Retina (tissue), 1 donor: Measurements from ENCODE around the gene GRIN2A.

Experiments
- DNase-seq: peaks from one replicate; pipeline ENCODE4 v3.0.0-alpha.2; 2016

The GRIN2A gene

DNA sequence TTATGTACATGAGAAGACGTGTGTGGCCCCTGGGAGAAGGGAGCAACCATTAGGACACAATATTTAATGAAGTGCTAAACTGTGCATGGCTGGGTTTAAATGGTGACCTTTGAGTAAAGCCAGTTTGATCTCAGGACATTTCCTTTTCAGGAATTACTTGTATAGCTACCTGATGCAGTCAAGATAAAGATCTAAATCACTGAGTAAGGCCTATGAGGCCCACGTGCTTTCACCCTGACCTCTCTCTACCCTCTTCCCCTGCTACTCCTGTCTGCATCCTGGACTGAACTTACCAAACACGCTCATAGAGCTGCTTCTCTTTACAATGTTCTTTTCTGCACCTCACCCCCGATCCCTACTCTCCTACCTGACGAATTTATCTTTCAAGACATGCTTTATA is 98.9 kb downstream of the GRIN2A start:
- no peak for DNase-seq

- peak; percentile 27 for DNase-seq
Observed at GRCh38 chr16:10081201-10081940, 100.9 kb downstream of the GRIN2A start.

DNA sequence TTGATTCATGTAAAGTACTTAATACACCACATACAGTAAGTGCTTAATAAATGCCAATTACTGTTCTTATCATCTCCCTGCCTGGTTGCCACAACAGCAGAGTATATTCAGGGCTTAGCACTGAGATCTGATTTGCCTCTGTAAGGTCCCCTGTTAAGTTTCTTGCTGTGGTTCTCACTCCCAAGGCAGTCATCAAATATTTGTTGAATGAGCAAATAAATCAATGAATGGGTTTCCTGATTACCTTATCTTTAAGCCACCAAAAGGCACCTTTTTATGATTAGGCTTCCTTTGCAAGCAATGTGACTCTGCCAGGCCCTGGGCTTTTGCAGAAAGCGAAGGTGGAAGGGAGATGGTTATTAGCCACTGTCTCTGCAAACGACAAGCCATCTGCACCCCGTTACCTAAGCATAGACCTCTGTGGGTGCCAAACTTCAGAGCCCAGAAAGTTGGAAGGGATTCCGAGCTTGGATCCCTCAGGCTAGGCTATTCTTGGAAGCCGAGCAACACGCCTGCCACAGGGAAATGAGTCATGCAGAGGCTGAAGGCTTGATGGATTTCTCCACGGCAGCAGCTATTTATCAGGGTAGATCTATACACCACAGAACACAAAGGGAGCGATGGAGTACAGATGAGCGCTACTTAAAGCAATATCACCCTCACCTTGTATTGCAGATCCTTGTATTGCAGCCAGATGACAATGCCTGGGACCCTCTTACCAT is 102.0 kb downstream of the GRIN2A start:
- peak; percentile 20 for DNase-seq

DNA sequence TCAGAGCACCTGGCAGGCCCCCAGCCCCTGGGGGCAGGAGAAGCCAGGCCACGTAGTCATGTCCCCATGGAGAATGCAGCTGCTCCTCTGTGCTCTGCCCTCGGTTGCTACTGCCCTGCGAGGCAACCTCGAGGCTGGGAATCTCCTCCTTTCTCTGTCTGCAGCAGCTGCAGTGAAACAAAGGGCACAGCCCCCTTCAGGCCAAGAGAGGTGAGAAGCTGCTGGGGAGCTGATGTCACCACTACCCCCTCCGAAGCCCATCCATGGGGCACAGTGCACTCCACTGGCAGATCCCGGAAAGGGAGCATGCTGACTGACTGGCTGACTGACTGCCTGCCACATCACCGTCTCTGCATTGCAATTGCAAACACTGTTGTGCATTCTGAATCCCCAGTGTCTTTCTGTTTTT is 103.7 kb downstream of the GRIN2A start:
- DNase-seq: peak; percentile 57

- DNase-seq: no peak
Observed at GRCh38 chr16:10077861-10078260, 104.4 kb downstream of the GRIN2A start.

- DNase-seq: no peak
Observed at GRCh38 chr16:10076037-10076436, 106.2 kb downstream of the GRIN2A start.

DNA sequence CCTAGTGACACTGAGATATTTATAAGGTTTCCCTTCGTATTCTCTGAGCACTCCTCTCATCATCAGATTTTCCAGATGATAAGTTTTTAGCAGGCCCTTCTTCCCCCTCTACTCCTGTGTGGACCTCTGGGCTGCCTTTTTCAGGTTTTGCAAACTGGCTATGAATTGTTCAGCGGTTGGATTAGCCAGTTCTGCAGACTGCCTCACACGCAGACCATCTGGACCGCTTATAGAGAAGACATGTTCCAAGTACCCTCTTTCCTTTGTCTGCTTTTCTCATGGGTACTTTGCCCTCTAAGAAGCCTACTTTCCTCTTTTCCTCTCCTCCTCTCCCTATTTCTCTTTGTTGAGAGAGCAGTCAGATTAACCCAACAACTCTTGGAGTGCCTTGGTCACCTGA is 111.6 kb downstream of the GRIN2A start:
- DNase-seq: no peak

- no peak for DNase-seq
Observed at GRCh38 chr16:10069374-10069773, 112.9 kb downstream of the GRIN2A start.

DNA sequence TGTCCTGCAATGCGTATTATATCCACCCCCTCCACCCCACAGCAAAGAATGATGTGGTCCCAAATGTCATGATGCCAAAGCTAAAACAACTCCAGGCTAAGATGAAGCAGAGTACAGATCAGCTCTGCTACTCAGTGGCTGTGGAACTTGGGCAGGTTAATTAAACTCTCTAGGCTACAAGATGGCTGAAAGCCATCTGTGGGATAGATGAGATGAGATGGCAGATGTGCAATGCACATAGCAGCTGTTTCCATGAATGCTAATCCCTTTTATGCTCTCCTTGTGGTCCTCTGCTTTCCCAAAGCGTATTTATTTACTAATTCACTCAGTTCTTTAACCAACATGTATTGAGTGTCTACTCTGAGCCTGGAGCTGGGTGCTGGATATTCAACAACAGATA is 114.4 kb downstream of the GRIN2A start:
- no peak for DNase-seq

GRCh38 chr16:10067406-10067805 is 114.8 kb downstream of the GRIN2A start:
- DNase-seq: no peak

DNA sequence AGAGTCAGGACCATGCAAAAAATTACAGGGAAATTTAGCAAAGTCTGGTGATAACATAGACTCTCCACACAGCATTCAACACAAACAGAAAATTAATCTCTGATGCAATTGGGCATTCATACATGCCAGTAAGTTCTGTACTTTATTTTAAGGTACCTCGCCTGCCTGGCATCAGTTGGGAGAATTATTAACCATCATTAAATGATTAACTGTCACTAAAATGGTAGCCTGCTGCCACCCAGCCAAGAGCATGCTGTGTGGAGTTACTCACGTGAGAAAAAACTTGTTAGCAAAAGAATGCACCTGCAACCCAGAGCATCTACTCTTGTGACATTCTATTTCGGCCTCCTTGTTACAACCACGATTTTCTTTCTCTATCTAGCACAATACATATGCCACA is 117.2 kb downstream of the GRIN2A start:
- no peak for DNase-seq

- DNase-seq: no peak
Observed at GRCh38 chr16:10048850-10049249, 133.4 kb downstream of the GRIN2A start.

GRCh38 chr16:10045947-10046346 is 136.3 kb downstream of the GRIN2A start:
- no peak for DNase-seq

- DNase-seq: no peak
Observed at GRCh38 chr16:10045291-10045775, 136.9 kb downstream of the GRIN2A start.

DNA sequence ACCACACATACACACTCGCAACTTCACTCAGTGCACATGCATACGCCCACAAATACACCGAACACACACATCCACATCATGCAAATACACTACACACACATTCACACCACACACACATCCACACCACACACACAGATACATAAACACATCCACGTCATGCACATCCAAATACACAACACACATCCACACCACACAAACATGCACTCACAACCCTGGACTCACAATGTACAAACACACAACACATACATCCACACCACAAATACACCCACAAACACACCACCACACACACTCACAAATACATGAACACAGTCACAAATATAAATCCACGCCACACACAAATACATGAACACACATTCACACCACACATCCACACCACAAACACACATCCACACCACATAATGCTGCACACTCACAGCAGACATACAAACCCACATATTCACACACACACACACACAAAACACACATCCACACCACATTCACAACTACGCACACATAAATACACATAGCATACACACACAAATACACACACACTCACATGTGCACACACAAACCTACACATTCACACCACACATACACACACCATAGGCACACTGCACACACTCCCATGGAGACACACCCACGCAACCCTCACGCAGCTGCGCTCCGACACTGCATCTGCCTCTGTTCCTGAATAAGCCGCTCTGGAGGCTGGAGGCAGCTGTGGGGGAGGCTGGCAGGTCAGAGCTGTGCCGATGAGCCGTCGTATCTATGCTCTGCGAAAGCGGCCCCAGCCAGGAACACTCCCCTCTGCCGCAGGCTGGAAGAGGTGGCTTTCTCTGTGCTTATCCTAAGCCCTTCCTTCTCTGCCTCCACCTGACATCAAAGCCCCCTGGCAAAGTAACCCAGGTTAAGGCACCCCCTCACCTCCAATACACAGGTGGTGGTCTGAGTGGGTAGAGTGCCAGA is 141.8 kb downstream of the GRIN2A start:
- DNase-seq: no peak

DNA sequence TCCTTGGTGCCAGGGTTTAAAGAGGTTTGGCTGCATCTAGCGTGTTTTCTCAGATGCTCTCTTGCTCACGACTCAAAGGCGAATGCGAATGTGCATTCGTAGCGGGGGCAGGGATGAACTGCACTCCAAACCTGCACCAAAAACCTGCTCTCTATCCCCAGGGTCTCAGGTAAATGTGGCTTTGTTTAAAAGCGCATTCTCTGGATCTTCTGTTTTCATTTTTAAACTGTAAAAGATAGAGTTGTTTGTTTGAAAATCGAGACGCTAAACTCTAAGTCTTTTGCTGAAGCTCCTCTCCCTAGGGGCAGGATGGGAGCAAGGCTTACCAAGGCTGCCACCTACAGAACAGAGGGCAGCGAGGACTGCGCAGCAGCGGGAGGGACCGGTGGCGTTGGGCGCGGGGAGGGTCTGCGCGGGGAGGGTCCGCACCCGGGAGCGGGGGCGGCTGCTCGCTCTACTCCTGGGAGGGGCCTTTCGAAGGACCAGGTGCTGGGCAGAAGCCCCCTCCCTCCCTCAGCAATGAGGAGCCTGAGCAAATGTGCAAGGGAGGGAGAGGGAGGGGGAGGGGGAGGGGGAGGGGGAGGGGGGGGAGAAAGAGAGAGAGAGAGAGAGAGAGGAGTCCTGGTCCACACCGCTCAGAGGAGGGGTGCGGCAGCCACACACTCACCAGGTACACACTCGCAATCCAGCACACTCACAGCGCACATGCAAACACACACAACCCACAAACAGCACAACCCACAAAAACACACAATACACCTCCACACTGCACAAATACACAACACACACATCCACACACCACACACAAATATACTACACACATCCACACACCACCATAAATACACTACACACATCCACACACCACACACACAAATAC is 142.8 kb downstream of the GRIN2A start:
- DNase-seq: peak; percentile 88

GRCh38 chr16:10037751-10038150 is 144.5 kb downstream of the GRIN2A start:
- DNase-seq: no peak

DNA sequence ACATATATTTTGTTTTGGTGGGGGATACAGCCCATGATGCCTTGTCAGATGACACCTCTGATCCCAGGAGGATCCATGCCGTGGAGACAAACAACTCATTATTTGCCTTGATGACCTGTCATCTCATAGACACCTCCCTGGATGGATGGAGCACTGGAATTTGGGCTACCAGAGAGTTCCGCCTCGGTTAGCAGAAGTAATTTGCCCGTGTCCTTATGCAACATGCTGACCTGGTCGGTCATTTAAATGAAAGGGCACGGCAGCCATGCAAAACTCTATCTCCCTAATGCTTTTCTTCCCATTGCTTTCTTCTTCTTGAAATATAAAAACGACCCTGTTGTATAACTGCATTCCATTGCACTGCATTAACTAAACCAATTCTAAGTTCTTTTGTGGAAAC is 145.3 kb downstream of the GRIN2A start:
- peak; percentile 34 for DNase-seq

DNA sequence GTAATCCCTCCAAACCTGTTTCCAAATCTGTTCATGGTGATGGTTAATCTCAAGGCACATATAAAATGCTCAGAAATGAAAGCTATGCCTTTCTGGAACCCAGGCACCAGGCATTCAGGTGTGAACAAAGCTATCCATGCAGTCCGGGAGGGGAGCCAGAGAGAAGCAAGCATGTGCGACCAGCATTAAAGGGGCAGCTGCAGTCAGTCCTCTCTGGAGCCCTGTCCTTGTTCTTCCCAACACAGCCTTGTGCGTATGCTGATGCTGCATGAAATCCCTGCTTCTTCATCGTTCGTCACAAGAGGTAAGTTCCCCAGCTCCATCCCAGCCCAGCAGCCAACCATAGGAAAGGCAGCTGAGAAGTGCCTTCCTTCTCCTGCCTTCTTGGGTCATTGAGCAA is 148.7 kb downstream of the GRIN2A start:
- no peak for DNase-seq

GRCh38 chr16:10031955-10032354 is 150.3 kb downstream of the GRIN2A start:
- DNase-seq: no peak

- no peak for DNase-seq
Observed at GRCh38 chr16:10031473-10031872, 150.8 kb downstream of the GRIN2A start.

GRCh38 chr16:10028644-10029043 is 153.6 kb downstream of the GRIN2A start:
- no peak for DNase-seq
